MCF 10A (cell line): ENCODE measurements around the gene RFX4. TPM values are rescaled to one million over a fixed set of nuclear protein-coding genes. Genes with fewer than 3 reads are reported as not detected.

Experiments used
- BruUV-seq: library from RNA; stranded (reverse); fragments of 400-500 nt; replicated peaks from 2 replicates; lab custom pipeline; 2021; lab: Mats Ljungman, UMichigan
- CTCF ChIA-PET: fragments of 300-600 bp; sonication (Branson Sonifier 250); formaldehyde crosslinking; extraction: SDS; loops from one replicate; lab custom pipeline; 2021; ENCODE audit warnings: antibody characterized with exemption, inconsistent platforms; lab: Yijun Ruan, JAX
- POLR2A ChIA-PET: fragments of 300-600, 350-650 bp; sonication (Branson Sonifier 250); formaldehyde crosslinking; extraction: SDS; loops from one replicate; lab custom pipeline; 2020; ENCODE audit warnings: antibody characterized with exemption, inconsistent platforms; lab: Yijun Ruan, JAX
- DNase-seq: peaks from one replicate; pipeline ENCODE4 v3.0.0-alpha.2; 2018; ENCODE audit not compliant: unreplicated experiment
- H3K27ac Mint-ChIP-seq: one replicate; pipeline ENCODE4 v1.8.0; 2022; ENCODE audit warnings: mild to moderate bottlenecking, low read depth, mixed read lengths; ENCODE audit not compliant: unreplicated experiment
- H3K27me3 Mint-ChIP-seq: one replicate; pipeline ENCODE4 v1.8.0; 2022; ENCODE audit warnings: mixed read lengths; ENCODE audit not compliant: insufficient read depth, unreplicated experiment
- H3K36me3 Mint-ChIP-seq: one replicate; pipeline ENCODE4 v1.8.0; 2022; ENCODE audit warnings: mild to moderate bottlenecking, moderate library complexity, mixed read lengths; ENCODE audit not compliant: insufficient read depth, unreplicated experiment
- H3K4me1 Mint-ChIP-seq: one replicate; pipeline ENCODE4 v1.8.0; 2022; ENCODE audit warnings: mixed read lengths; ENCODE audit not compliant: insufficient read depth, unreplicated experiment
- H3K4me3 Mint-ChIP-seq: one replicate; pipeline ENCODE4 v1.8.0; 2022; ENCODE audit warnings: mild to moderate bottlenecking, moderate library complexity, mixed read lengths; ENCODE audit not compliant: unreplicated experiment
- H3K9me3 Mint-ChIP-seq: one replicate; pipeline ENCODE4 v1.8.0; 2022; ENCODE audit warnings: mixed read lengths; ENCODE audit not compliant: unreplicated experiment
- CTCF ChIP-seq: fragments of 200-600 bp; IDR thresholded peaks from one replicate; pipeline ENCODE4 v1.8.0; 2022; ENCODE audit warnings: antibody characterized with exemption, mild to moderate bottlenecking; ENCODE audit not compliant: unreplicated experiment
- intact Hi-C: fragments of 100-400 bp; cut with micrococcal nuclease; formaldehyde crosslinking; loops from 2 replicates; pipeline ENCODE4 v1.14.1; 2022
- total RNA-seq: library from RNA; stranded (reverse); gene quantifications from 2 replicates; pipeline ENCODE4 v1.2.3, GENCODE V29; 2022

Gene RFX4
- total RNA-seq, 1 experiment from 2014 or later = not detected

GRCh38 chr12:106585521-106586277, 2.9 kb downstream of the RFX4 start:
- H3K27ac Mint-ChIP-seq = no peak overlapping the region
- no peak overlapping the region for H3K4me3 Mint-ChIP-seq
- ChIA-PET CTCF (no interaction called here), POLR2A (no interaction called here)
- peaks cover 90% of the 10 kb centered on the region for H3K27me3 Mint-ChIP-seq
- no peaks in the 10 kb centered on the region for H3K9me3 Mint-ChIP-seq
- peaks cover 14% of the 10 kb centered on the region for H3K4me1 Mint-ChIP-seq
- BruUV-seq = no TSS peak
- no peaks in the 10 kb centered on the region for H3K36me3 Mint-ChIP-seq
- TF ChIP-seq CTCF = no peak
- DNase-seq = no peak
- intact Hi-C loops = no loop called here

DNA sequence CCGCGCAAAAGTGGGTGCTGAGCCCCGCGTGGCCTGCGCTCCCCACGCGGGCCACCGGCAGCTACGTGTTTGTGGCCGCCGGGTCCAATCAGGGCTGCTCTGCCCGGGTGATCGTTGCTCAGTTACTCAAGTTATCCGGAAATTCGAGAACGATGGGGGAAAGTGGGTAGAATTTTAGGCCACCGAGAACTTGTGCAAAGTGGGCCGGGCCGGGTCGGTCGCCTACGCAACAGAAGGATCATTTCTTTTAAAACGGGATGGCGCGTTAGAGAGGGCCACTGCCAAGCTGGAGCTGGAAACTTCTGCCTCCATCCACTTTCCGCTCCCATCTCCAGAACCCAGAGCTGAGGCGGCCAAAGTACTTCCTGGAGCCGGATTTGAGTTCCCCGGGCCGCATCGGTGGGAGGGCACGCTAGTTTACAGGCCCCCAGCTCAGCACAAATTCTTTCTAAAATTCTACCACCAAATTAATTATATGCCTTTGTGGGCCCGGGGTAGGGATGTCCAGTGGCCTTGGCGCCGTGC, 3.5 kb downstream of the RFX4 start:
- no peak overlapping the region for H3K27ac Mint-ChIP-seq
- no peak for TF ChIP-seq CTCF
- no TSS peak for BruUV-seq
- intact Hi-C loops = no loop called here
- peaks cover 14% of the 10 kb centered on the region for H3K4me1 Mint-ChIP-seq
- H3K9me3 Mint-ChIP-seq = no peaks in the 10 kb centered on the region
- H3K36me3 Mint-ChIP-seq = no peaks in the 10 kb centered on the region
- ChIA-PET CTCF (no interaction called here), POLR2A (no interaction called here)
- H3K4me3 Mint-ChIP-seq = no peak overlapping the region
- no peak for DNase-seq
- H3K27me3 Mint-ChIP-seq = peaks cover 86% of the 10 kb centered on the region

- Mint-ChIP-seq H3K27me3 (peaks cover 79% of the 10 kb centered on the region), H3K4me1 (peaks cover 10% of the 10 kb centered on the region), H3K4me3 (no peak overlapping the region), H3K9me3 (no peaks in the 10 kb centered on the region), H3K36me3 (no peaks in the 10 kb centered on the region), H3K27ac (no peak overlapping the region)
- intact Hi-C loops = no loop called here
- ChIA-PET POLR2A (no interaction called here), CTCF (no interaction called here)
- TF ChIP-seq CTCF = no peak
- no peak for DNase-seq
- no TSS peak for BruUV-seq
These were observed 4.2 kb downstream of the RFX4 start for GRCh38 chr12:106586803-106587684.

DNA sequence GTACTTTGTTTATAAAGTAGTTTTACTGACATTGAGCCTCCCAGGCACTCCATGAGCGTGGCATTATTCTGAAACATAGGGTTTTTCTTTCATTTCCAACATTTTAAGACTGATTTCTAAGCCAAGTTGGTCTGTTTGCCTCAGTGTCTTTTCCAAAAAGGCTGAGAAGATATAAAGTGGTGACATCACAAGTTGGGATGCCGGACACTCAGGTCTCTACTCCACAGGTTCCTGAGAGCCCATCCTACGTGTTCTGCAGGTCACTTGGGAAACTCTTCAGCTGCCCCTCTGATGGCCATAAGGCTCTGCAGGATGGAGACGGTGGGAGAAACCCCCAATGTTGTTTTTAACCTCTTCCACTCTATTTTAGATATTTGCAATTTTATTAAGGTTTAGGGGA, 6.0 kb downstream of the RFX4 start:
- POLR2A ChIA-PET = no interaction called here

More for the DNA sequence above, 6.0 kb downstream of the RFX4 start:
- Mint-ChIP-seq H3K4me1 (no peaks in the 10 kb centered on the region), H3K36me3 (no peaks in the 10 kb centered on the region), H3K4me3 (no peak overlapping the region), H3K9me3 (no peaks in the 10 kb centered on the region), H3K27ac (no peak overlapping the region), H3K27me3 (peaks cover 74% of the 10 kb centered on the region)
- intact Hi-C loops = no loop called here
- TF ChIP-seq CTCF = no peak
- CTCF ChIA-PET = no interaction called here
- no TSS peak for BruUV-seq
- DNase-seq = no peak
